GM12865 (cell line): ENCODE measurements around the gene RELL1.

Source experiments
- DNase-seq: peaks from one replicate; pipeline ENCODE4 v3.0.0; 2010; ENCODE audit warnings: low read depth
- H3K4me3 ChIP-seq: 2 replicates; pipeline ENCODE4 v1.5.1; 2011; ENCODE audit warnings: mild to moderate bottlenecking, low read depth, low read length, control low read depth
- CTCF ChIP-seq: IDR thresholded peaks from 2 replicates; pipeline ENCODE4 v1.5.1; 2011; ENCODE audit warnings: low read length, control low read depth, low read depth, inconsistent platforms; ENCODE audit not compliant: insufficient read depth; ENCODE audit errors: missing control alignments

Gene RELL1

GRCh38 chr4:37686373-37687193, at the start of gene RELL1:
Gene RELL1, minus strand, starts transcription at chr4:37686376. Its CDS starts 89 bp downstream, at chr4:37686287.
- peak within 1 kb of the TSS; percentile 91 for H3K4me3 ChIP-seq
- peak; percentile 100 for DNase-seq
- no peak for TF ChIP-seq CTCF

- no peak overlapping the region for H3K4me3 ChIP-seq
- DNase-seq = no peak
- TF ChIP-seq CTCF = no peak
These were observed 49.4 kb upstream of the RELL1 start for GRCh38 chr4:37735578-37735977.

- DNase-seq = no peak
- H3K4me3 ChIP-seq = no peak overlapping the region
- no peak for TF ChIP-seq CTCF
These were observed 48.8 kb upstream of the RELL1 start for GRCh38 chr4:37734989-37735388.

GRCh38 chr4:37733240-37733867, 47.2 kb upstream of the RELL1 start:
- no peak for DNase-seq
- no peak overlapping the region for H3K4me3 ChIP-seq
- TF ChIP-seq CTCF = no peak

- no peak overlapping the region for H3K4me3 ChIP-seq
- TF ChIP-seq CTCF = no peak
These were observed 46.5 kb upstream of the RELL1 start for GRCh38 chr4:37732526-37733186.

GRCh38 chr4:37729649-37730004, 43.5 kb upstream of the RELL1 start:
- no peak for TF ChIP-seq CTCF
- H3K4me3 ChIP-seq = no peak overlapping the region
- no peak for DNase-seq

More at GRCh38 chr4:37732526-37733186, 46.5 kb upstream of the RELL1 start:
- DNase-seq = peak; percentile 32
